ENCODE data around the gene DHRS11.
A peak's percentile ranks its signal among the peaks of the same experiment; 100 is the strongest.

Gene DHRS11

GRCh38 chr17:36628576-36628975 is 36.9 kb downstream of the DHRS11 start:
- TF ChIP-seq USF1 (IDR thresholded peaks at IDR 0.05): no peak
- no peak for TF ChIP-seq RAD21 (IDR thresholded peaks at IDR 0.05; ENCODE audit: low read depth)
- no peak for TF ChIP-seq FOXM1 (IDR thresholded peaks at IDR 0.05; ENCODE audit: borderline replicate concordance, low read depth)
- no peak for TF ChIP-seq EGR1 (IDR thresholded peaks at IDR 0.05)
- TF ChIP-seq YY1 (IDR thresholded peaks at IDR 0.05; ENCODE audit: low read depth): no peak
- no peak for TF ChIP-seq ZBTB7A (IDR thresholded peaks at IDR 0.05; ENCODE audit: low read depth)
- no peak for TF ChIP-seq TCF12 (IDR thresholded peaks at IDR 0.05; ENCODE audit: low read depth)
- TF ChIP-seq, protein P1, sequence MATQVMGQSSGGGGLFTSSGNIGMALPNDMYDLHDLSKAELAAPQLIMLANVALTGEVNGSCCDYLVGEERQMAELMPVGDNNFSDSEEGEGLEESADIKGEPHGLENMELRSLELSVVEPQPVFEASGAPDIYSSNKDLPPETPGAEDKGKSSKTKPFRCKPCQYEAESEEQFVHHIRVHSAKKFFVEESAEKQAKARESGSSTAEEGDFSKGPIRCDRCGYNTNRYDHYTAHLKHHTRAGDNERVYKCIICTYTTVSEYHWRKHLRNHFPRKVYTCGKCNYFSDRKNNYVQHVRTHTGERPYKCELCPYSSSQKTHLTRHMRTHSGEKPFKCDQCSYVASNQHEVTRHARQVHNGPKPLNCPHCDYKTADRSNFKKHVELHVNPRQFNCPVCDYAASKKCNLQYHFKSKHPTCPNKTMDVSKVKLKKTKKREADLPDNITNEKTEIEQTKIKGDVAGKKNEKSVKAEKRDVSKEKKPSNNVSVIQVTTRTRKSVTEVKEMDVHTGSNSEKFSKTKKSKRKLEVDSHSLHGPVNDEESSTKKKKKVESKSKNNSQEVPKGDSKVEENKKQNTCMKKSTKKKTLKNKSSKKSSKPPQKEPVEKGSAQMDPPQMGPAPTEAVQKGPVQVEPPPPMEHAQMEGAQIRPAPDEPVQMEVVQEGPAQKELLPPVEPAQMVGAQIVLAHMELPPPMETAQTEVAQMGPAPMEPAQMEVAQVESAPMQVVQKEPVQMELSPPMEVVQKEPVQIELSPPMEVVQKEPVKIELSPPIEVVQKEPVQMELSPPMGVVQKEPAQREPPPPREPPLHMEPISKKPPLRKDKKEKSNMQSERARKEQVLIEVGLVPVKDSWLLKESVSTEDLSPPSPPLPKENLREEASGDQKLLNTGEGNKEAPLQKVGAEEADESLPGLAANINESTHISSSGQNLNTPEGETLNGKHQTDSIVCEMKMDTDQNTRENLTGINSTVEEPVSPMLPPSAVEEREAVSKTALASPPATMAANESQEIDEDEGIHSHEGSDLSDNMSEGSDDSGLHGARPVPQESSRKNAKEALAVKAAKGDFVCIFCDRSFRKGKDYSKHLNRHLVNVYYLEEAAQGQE (IDR thresholded peaks at IDR 0.05; ENCODE audit: low read depth): no peak
- TF ChIP-seq CEBPB (IDR thresholded peaks at IDR 0.05): no peak
- TF ChIP-seq TAF1 (IDR thresholded peaks at IDR 0.05; ENCODE audit: low read depth): no peak
- no peak for TF ChIP-seq NFIC (IDR thresholded peaks at IDR 0.05)
- no peak for TF ChIP-seq MAX (IDR thresholded peaks at IDR 0.05)
- TF ChIP-seq EP300 (IDR thresholded peaks at IDR 0.05; ENCODE audit: borderline replicate concordance): no peak
- TF ChIP-seq TEAD4 (IDR thresholded peaks at IDR 0.05): no peak

DNA sequence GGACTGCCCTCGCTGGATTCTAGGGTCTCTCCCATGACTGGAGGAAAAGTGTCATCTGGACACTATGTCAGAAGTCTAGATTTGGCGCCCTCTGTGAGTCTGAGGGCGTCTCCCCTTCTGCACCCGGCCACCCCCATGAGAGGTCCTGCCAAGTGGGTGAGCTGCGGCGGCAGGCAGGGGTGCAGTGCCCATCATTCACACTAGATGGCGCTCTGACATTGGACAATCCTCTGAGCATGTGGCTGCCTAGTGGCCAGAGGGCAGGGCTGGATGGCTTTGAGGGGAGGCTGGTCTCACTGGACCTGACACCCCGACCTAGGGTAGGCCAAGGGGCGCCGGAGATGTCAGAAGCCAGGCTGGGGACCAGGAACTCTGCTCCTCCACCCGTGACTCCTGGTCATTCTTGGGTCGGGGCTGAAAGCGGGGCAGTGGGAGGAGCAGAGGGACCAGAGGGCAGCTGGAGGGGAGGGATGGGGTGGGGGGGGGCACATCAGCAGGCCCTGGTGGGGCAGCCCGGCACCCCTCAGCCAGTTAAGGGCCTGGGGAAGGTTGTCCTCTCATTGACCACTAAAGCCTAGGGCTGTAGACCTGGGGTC is 37.7 kb downstream of the DHRS11 start:
- no peak for TF ChIP-seq TAF1 (IDR thresholded peaks at IDR 0.05; ENCODE audit: low read depth)
- TF ChIP-seq, protein P1 (IDR thresholded peaks at IDR 0.05; ENCODE audit: low read depth): no peak
- no peak for TF ChIP-seq CEBPB (IDR thresholded peaks at IDR 0.05)
- no peak for TF ChIP-seq USF1 (IDR thresholded peaks at IDR 0.05)
- no peak for TF ChIP-seq EGR1 (IDR thresholded peaks at IDR 0.05)
- peak; percentile 20; the same call in 1 of the 2 replicates for TF ChIP-seq TEAD4 (IDR thresholded peaks at IDR 0.05)
- TF ChIP-seq EP300 (IDR thresholded peaks at IDR 0.05; ENCODE audit: borderline replicate concordance): no peak
- no peak for TF ChIP-seq ZBTB7A (IDR thresholded peaks at IDR 0.05; ENCODE audit: low read depth)
- peak; percentile 99 for TF ChIP-seq RAD21 (IDR thresholded peaks at IDR 0.05; ENCODE audit: low read depth)
- no peak for TF ChIP-seq TCF12 (IDR thresholded peaks at IDR 0.05; ENCODE audit: low read depth)
- TF ChIP-seq MAX (IDR thresholded peaks at IDR 0.05): peak; percentile 75

DNA sequence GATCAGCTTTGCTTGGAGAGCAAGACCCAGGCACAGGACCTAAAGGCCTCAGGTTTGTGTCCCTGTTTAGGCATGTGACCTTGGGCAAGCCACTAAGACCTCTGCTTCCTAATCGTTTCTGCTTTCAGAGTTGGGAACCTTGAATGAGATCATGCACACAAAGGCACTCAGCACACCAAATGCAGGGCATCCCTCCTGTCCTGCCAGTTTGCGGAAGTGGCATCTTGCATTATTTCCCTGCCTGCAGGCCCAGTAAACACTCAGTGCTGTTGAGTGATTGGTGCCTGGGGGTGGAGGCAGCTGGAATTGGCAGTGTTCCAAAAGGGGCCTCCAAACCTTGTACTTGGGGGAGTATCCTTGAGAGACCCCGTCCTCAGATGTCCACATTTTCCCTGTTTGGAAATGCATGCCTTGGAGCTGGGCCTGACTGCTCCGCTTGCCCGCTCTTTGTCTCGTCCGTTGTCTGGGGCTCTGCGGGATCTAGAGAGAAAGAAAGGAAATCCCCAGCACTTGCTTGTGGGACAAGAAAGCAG is 38.4 kb downstream of the DHRS11 start:
- TF ChIP-seq ZBTB7A (IDR thresholded peaks at IDR 0.05; ENCODE audit: low read depth): no peak
- TF ChIP-seq RAD21 (IDR thresholded peaks at IDR 0.05; ENCODE audit: low read depth): no peak
- TF ChIP-seq EGR1 (IDR thresholded peaks at IDR 0.05): no peak
- TF ChIP-seq CREB1 (IDR thresholded peaks at IDR 0.05; ENCODE audit: low read depth): no peak
- no peak for TF ChIP-seq USF1 (IDR thresholded peaks at IDR 0.05)
- TF ChIP-seq FOXM1 (IDR thresholded peaks at IDR 0.05; ENCODE audit: borderline replicate concordance, low read depth): no peak
- TF ChIP-seq YY1 (IDR thresholded peaks at IDR 0.05; ENCODE audit: low read depth): no peak
- no peak for TF ChIP-seq MAX (IDR thresholded peaks at IDR 0.05)
- TF ChIP-seq EP300 (IDR thresholded peaks at IDR 0.05; ENCODE audit: borderline replicate concordance): no peak
- no peak for TF ChIP-seq TAF1 (IDR thresholded peaks at IDR 0.05; ENCODE audit: low read depth)
- no peak for TF ChIP-seq TCF12 (IDR thresholded peaks at IDR 0.05; ENCODE audit: low read depth)
- TF ChIP-seq NFIC (IDR thresholded peaks at IDR 0.05): no peak
- TF ChIP-seq, protein P1 (IDR thresholded peaks at IDR 0.05; ENCODE audit: low read depth): no peak
- TF ChIP-seq TEAD4 (IDR thresholded peaks at IDR 0.05): no peak
